ENCODE data around the gene PELI2.
"Not testable (repeated sequence)": the region's sequence is repeated elsewhere in the genome, so short reads cannot be mapped to it uniquely, and the experiment has no call there.

Gene PELI2

DNA sequence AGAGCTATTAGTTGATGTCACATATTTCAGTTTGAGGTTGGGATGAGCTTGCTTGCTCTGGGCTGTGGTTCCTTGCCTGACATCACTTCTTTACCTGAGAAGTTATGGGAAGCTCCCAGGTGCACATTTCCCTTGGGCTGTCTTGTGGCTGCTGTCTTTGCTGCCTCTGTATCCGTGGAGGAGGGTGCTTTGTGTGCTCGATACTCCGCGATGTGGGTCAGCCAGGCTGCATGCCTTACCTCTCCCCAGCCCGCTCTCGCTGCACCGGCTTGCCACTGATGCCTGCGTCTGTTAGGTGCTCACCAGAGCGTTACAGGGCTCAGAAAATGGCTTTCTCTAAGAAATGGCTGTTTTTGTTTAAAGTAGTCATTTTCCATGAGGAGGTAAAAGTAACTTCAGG lies 19.6 kb downstream of the PELI2 start:
- DNase-seq (ENCODE audit: low read depth, low spot score) = no peak
- H3K27ac ChIP-seq = no peak overlapping the region

DNA sequence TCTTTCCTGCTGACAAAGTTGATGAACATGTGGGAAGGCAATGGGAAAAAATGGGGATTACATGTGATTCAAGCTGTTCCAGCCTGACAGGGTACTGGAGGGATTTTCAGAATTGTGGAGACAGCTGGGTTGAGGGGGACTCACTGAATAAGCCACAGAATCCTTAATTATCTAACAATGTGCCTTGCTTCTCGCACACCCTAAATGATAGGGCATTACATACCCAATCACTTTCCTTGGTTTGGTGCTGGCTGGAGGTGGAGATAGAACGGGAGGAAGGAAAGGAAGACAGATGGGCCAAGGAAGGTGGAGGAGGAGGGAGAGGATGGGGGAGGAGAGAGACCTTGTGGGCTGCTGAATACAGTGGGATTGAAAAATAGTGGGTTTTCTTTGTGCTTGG lies 20.7 kb downstream of the PELI2 start:
- H3K27ac ChIP-seq = no peak overlapping the region
- DNase-seq (ENCODE audit: low read depth, low spot score) = no peak

DNA sequence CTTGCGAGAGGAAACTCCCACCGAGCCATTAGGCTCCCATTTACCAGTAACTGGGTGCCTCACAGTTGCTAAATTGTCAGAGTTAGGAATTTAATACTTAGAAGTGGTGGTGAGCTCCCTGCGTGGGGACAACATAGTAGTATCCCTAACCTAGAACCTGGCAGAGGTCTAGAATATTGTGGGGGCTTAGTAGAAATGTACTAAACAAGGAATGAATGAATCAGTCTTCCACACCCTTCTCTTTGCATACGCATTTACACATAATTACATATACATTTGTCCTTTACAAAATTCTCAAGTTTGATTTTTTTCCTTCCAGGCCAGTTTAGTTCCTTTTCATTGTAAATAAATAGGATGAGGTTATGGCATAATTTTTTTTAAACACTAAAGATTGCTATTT lies 24.1 kb downstream of the PELI2 start:
- no peak overlapping the region for H3K27ac ChIP-seq
- no peak for DNase-seq (ENCODE audit: low read depth, low spot score)

DNA sequence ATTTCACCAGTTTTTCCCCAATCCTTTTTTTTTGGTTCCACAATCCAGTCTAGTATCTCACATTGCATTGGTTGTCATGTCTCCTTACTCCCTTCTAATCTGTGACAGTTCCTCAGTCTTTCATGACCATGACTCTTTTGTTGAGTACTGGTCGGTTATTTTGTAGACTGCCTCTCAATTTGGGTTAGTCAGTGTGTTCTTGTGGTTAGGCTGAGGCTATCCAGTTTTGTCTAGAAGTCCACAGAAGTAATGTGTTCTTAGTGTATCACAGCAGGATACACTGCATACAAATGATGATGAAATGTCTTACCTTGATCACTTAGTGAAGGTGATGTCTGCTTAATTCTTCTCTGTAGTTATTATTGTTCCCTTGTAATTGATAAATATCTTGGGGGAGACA lies 24.8 kb downstream of the PELI2 start:
- DNase-seq (ENCODE audit: low read depth, low spot score) = no peak

DNA sequence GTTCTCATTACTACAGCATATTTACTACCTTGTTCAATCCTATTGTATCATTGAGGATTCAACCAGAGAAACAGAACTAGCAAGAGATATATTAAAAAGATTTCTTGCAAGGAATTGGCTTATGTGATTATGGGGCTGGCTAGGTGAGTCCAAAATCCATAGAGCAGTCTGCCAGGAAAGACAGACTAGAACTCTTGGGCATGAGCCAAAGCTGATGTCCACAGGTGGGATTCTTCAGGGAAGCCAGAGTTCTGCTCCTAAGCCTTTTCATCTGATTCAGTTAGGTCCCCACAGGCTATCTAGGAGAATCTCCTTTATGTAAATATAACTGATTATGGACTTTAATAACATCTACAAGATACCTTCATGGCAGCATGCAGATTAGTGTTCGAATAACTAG lies 26.0 kb downstream of the PELI2 start:
- DNase-seq (ENCODE audit: low read depth, low spot score) = no peak
- no peak overlapping the region for H3K27ac ChIP-seq

More for the DNA sequence above, 24.8 kb downstream of the PELI2 start:
- no peak overlapping the region for H3K27ac ChIP-seq

DNA sequence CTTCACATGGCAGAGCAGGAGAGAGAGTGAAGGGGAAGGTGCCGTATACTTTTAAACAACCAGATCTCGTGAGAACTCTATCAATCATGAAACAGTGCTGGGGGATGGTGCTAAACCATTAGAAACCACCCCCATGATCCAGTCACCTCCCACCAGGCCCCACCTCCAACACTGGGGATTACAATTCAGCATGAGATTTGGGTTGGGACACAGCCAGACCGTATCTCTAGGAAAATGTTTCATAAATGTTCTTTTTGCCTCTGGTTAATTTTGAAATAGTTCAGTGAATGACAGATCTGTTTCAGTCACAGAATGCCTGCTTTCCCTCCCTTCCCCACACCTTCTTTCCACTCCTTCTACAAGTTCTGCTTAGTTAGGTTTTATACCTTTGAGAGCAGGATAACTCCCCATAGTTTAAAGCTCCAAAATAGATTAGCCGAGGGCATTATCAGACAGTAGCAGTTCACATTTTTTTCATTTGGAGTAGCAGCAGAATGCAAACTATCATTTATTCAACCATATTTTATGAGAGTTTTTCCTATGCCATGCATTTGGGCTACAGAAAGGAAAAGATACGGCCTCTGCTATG lies 27.1 kb downstream of the PELI2 start:
- no peak overlapping the region for H3K27ac ChIP-seq
- no peak for DNase-seq (ENCODE audit: low read depth, low spot score)

DNA sequence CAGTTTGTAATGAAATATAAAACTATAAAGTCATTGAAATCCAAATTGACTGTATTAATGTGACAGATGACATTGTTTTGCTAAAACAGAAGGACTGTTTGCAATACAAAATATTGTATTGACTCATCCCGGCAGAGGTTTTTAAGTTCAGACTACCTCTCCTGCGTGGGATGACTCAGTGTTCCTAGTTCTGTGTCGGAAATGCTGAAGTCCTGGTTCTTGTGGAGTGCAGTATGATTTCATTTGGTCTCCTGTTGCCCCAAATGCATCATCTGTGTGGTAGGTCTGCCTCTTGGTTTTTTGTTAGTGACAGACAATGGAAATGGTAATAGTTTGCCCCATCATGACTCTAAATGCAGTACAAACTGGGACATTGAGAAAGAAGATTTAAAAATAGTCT lies 27.8 kb downstream of the PELI2 start:
- DNase-seq (ENCODE audit: low read depth, low spot score) = peak; percentile 20

DNA sequence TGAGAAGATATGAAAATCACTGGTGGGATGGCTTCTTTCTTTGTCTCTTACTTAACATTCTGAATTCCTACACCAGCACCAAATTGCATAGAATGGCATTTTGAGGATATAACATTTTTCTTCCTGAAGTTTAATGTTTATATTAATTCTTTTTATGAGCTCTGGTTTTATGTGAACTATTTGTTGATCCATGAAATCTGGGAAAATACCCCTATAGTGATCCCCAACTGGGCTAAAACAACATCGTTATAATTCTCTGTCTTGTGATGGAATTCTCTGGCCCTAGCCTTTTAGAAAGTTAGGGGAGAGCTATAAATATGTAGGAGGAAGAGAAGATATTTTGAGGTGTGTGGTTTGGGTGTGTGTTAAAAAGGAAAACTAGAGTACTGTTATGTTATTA lies 29.2 kb downstream of the PELI2 start:
- H3K27ac ChIP-seq = no peak overlapping the region
- DNase-seq (ENCODE audit: low read depth, low spot score) = no peak

More for the DNA sequence above, 27.8 kb downstream of the PELI2 start:
- H3K27ac ChIP-seq = no peak overlapping the region

DNA sequence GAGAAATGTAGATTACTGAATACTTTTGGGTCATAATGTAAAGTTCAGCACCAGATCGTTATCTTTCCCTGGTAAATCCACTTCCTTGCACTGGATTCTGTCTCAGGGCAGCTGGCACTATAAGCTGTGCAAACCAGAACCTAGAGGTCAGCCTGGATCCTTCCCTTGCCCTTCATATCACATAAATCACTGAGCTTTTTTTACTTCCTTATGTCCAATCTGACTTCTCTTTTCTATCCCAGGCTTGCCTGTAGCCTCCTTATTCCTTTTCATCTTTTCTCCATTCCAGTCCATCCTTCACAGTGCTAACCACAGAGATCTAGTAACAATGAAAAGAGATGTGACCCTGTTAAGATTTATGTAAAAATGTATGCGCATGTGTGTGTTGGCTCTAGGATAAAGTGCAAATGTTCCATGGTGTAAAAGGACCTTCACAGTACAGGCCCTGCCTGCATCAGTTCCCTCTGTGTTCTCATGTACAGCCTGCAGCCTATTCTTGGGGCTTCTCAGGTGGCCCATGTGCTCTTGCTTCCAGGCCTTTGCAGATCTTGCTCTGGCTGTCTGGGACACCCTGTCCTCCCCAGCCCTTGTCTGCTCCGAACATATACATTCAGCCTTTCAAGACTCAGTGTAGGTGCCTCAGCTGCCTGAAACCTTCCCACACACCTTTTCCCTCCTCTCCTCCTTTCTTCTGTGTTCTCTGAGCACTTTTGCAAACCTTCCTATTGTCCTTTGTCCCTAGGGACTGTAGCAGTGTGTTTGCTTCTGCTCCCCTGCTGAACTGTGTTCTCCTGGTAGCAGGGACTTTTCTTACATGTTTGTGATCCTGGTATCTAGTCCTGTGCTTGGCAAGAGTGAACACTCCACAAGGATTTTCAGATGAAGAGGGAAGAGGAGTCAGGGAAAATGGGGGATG lies 30.0 kb downstream of the PELI2 start:
- H3K27ac ChIP-seq = no peak overlapping the region
- no peak for DNase-seq (ENCODE audit: low read depth, low spot score)

DNA sequence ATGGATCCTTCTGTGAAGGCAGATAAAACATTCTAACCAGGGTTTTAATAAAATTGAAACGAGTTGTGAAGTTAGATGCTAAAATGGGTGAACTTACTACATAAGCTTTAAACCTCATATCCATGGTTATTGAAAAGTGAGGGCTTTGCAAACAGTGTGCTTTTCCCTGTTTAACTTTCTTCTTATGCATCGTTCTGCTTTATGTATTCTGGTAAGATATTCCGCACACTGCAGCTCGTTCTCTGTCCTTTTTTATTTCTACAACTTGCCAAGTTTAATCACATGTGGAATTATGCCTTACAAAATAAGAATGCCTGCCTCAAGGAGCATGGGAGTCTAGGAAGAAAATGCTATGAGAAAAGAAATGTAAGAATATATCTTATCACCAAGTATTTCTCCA lies 30.9 kb downstream of the PELI2 start:
- DNase-seq (ENCODE audit: low read depth, low spot score) = no peak
- H3K27ac ChIP-seq = no peak overlapping the region

DNA sequence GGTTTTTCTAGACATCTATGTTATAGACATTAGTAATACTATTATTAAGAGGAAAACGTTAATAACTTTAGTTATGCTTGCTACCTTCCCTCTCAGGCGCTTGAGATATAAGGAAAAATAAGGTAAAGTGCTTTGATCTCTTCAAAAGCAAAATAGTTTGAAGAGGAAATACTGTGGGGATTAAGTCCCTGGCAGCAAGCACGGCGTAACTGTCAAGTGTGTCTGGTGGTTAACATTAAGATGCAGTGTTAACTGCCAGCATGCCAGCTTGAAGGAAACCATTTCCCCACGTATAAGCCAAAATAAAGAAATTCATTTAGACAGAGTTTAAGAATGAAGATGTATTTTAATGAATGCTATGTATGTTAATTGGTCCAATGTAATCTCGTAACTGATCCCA lies 31.8 kb downstream of the PELI2 start:
- DNase-seq (ENCODE audit: low read depth, low spot score) = no peak
- H3K27ac ChIP-seq = no peak overlapping the region

DNA sequence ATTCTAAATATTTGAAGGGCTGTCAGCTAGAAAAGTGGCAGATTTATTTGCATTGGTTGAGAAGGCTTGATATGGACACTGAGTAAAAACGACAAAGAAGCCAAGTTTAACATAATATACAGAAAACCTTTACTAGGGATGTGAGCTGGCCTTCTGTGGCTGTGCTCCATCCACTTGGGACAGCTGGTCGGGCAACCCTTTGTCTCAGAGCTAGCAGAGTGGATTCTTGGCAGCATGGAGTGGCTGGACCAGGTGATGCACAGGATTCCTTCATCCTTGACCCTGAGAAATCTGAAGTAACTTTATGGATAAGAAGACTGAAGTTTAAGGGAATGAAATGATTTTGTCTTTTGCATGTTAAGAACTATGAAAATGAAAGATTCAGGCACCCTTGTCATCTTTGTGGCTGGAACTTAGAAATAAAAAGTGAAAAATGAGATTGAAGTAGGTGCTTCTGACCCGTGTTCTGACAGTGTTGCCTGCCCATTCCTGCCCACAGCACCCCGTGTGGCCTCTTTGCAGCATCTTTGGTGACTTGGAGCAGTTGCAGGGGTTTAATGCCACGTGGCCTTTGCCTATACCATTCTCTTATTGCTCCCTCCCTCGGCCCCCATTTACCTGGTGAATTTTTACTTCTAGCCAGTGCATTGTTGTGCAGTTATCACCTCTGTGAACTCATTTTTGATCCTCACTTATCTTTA lies 32.6 kb downstream of the PELI2 start:
- H3K27ac ChIP-seq = no peak overlapping the region
- no peak for DNase-seq (ENCODE audit: low read depth, low spot score)

DNA sequence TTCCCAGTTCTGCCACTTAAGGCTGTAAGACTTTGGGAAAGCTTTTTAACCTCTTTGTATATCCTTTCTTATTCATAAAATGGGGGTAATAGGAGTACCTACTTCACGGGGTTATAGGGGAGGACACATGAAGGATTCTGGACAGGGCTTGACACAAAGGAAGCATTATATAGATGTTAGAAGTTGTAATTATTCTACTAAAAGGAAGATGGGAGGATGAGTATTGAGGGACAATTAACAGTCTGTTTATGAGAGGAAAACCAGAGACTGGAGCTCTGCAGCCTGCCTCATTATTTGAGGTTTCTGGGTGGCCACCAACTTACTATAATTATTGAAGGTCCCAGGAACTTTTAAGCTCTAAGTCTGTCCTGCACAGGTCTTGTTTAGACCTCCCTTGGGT lies 34.0 kb downstream of the PELI2 start:
- H3K27ac ChIP-seq = no peak overlapping the region
- no peak for DNase-seq (ENCODE audit: low read depth, low spot score)

DNA sequence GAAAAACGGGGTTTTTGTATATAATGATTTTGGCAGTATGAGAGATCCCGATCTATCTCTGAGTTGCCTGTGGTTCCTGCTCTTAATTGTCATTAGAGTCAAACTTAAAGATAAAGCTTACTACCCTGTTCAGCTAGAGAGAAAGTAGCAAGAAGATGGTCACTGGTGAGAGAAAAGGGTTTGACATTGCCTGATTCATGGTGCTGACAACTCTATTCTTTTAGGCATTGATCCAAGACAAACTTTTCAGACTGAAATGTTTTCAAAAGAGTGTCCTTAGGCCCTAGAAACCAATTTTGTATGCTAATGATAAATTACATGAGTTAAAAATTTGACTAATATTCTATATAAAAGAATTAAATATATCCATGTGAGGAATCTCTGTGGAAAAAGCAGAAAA lies 35.1 kb downstream of the PELI2 start:
- H3K27ac ChIP-seq = no peak overlapping the region
- no peak for DNase-seq (ENCODE audit: low read depth, low spot score)

DNA sequence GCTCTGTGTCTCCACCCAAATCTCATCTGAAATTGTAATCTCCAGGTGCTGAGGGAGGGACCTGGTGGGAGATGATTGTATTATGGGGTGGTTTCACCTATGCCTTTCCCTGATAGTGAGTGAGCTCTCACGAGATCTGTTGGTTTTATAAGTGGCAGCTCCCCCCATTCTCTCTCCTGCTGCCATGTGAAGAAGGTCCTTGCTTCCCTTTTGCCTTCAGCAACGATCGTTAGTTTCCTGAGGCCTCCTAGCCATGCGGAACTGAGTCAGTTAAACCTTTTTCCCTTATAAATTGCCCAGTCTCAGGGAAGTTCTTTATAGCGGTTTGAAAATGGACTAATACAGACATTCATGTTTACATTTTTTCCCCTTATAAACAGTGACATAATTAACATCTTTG lies 36.1 kb downstream of the PELI2 start:
- no peak for DNase-seq (ENCODE audit: low read depth, low spot score)
- no peak overlapping the region for H3K27ac ChIP-seq

DNA sequence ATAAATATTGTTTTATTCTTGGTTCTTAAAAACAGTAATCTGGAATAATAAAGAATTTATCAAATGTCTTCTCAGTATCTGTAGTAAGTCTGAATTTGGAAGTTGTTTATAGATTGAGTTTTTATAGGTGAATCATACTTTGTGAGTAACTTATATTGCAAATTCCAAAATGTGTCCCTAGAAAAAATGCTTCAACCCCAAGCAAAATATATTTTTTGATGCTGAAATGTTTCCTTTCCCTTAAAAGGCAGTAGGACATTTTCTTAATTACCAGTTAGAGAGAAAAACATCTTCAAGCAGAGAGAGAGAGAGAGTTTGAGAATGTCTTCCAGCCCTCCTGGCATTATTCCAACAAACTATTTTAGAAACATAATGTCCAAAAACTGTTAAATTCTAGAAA lies 37.9 kb downstream of the PELI2 start:
- H3K27ac ChIP-seq = no peak overlapping the region
- no peak for DNase-seq (ENCODE audit: low read depth, low spot score)

DNA sequence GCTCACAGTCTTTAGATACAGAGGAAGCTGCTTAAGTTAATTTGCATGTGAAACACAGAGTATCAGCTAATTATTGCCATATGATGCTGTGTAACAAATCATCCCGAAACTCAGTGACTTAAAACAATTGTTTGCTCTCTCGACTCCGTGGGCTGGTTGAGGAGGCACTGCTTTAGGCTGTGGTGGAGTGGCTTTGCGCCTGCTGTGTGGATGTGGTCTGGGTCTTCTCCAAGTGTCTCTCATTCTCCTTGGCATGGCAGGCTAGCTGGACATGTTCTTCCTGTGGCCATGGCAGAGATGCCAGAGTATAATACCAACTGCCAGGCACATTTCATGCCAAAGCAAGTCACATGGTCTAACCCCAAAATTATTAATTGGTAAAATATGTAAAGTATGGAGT lies 40.9 kb downstream of the PELI2 start:
- DNase-seq (ENCODE audit: low read depth, low spot score) = no peak
- H3K27ac ChIP-seq = no peak overlapping the region

DNA sequence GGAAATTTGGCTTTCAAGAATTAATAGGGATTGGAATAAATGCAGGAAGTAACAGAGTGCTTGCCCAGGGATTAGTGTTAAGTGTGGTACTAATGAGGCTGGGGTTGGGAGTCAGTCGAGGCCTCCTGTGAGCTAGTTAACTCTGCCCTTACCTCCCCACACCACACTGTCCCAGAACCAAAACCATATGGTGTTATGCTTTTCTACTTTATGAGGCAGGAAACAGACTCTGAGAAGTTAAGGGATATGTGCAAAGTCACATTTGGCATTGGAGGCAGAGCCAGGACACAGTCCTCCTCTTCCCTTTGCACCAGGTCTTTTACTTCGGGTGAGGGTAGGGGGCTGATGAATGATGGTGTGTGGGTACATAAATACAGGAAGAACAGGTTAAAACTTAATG lies 41.9 kb downstream of the PELI2 start:
- no peak overlapping the region for H3K27ac ChIP-seq
- no peak for DNase-seq (ENCODE audit: low read depth, low spot score)

DNA sequence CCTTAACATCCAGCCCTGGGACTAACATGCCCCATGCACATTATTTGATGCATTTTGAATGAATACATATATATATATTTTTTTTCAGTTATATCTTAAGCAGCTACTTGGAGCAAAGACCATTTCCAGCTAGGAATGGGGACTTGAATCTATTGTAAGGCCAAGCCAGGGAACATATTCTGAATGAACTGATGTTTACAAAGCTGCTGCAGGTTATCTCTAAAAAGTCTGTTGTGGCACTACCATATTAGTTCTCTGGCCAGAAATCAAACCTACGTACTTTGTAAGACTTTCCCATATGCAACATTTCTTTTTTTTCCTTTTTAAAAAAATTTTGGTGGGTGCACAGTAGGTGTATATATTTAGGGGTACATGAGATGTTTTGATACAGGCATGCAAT lies 43.4 kb downstream of the PELI2 start:
- DNase-seq (ENCODE audit: low read depth, low spot score) = no peak

DNA sequence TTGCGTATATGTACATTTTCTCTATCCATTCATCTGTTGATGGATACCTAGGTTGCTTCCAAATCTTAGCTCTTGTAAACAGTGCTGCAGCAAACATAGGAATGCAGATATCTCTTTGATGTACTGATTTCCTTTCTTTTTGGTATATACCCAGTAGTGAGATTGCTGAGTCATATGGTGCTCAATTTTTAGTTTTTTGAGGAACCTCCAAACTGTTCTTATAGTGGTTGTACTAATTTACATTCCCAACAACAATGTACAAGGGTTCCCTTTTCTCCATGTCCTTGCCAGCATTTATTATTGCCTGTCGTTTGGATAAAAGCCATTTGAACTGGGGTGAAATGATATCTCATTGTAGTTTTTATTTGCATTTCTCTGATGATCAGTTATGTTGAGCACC lies 44.3 kb downstream of the PELI2 start:
- DNase-seq (ENCODE audit: low read depth, low spot score) = no peak
- H3K27ac ChIP-seq = no peak overlapping the region

More for the DNA sequence above, 43.4 kb downstream of the PELI2 start:
- no peak overlapping the region for H3K27ac ChIP-seq

DNA sequence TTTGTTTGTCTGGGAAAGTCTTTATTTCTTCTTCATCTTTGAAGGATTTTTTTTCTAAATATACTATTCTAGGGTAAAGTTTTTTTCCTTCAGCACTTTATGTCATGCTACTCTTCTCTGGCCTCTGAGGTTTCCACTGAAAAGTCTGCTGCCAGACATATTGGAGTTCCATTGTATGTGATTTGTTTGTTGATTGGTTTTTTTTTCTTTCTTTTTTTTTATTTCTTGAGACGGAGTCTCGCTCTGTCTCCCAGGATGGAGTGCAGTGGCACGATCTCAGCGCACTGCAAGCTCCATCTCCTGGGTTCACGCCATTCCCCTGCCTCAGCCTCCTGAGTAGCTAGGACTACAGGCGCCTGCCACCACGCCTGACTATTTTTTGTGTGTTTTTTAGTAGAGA lies 48.4 kb downstream of the PELI2 start:
- not testable (repeated sequence) for DNase-seq (ENCODE audit: low read depth, low spot score); H3K27ac ChIP-seq
